HepG2 (cell line): ENCODE data around the gene PPIA. TPM values are rescaled to one million over a fixed set of nuclear protein-coding genes. Genes with fewer than 3 reads are reported as not detected.

Source experiments
- CEBPB ChIP-seq: IDR thresholded peaks from 2 replicates; pipeline ENCODE4 v1.6.1; 2011; ENCODE audit warnings: low read depth, low read length, improper control_type of control experiment, borderline replicate concordance
- CHCHD3 ChIP-seq: sonication (generic); formaldehyde crosslinking; IDR thresholded peaks from 2 replicates; pipeline ENCODE4 v1.8.0; 2022; ENCODE audit warnings: mild to moderate bottlenecking, missing genetic modification reagents, moderate library complexity
- ELF3 ChIP-seq: IDR thresholded peaks from 2 replicates; pipeline ENCODE4 v1.6.1; 2016; ENCODE audit warnings: missing genetic modification reagents, missing compliant biosample characterization
- GFI1 ChIP-seq: sonication (generic); formaldehyde crosslinking; IDR thresholded peaks from 2 replicates; pipeline ENCODE4 v1.5.0; 2020; ENCODE audit warnings: missing genetic modification reagents, mild to moderate bottlenecking, borderline replicate concordance
- HNRNPK ChIP-seq: fragments of 200-400 bp; formaldehyde crosslinking; IDR thresholded peaks from 2 replicates; pipeline ENCODE4 v1.6.1; 2018; ENCODE audit warnings: low read length, low read depth, moderate library complexity, mild to moderate bottlenecking; ENCODE audit not compliant: poor library complexity, severe bottlenecking
- HOXA3 ChIP-seq: sonication (generic); formaldehyde crosslinking; IDR thresholded peaks from 2 replicates; pipeline ENCODE4 v1.5.0; 2020; ENCODE audit warnings: missing genetic modification reagents
- KLF16 ChIP-seq, 2 experiments: sonication (generic) in 1 of 2; formaldehyde crosslinking in 1 of 2; IDR thresholded peaks; 2 replicates each; pipeline versions ENCODE4 v1.6.1 to v1.8.0; 2016 to 2023; ENCODE audit warnings: missing genetic modification reagents in 2 of 2, missing compliant biosample characterization in 1 of 2
- MATR3 ChIP-seq: sonication (generic); formaldehyde crosslinking; IDR thresholded peaks from 2 replicates; pipeline ENCODE4 v1.4.0; 2020; ENCODE audit warnings: missing genetic modification reagents
- MYPOP ChIP-seq: sonication (generic); formaldehyde crosslinking; IDR thresholded peaks from 2 replicates; pipeline ENCODE4 v1.8.1; 2023; ENCODE audit warnings: mild to moderate bottlenecking, moderate library complexity, missing genetic modification reagents
- NFYC ChIP-seq: IDR thresholded peaks from 2 replicates; pipeline ENCODE4 v1.6.1; 2016; ENCODE audit warnings: missing genetic modification reagents, missing compliant biosample characterization
- NR3C1 ChIP-seq: sonication (generic); formaldehyde crosslinking; IDR thresholded peaks from 2 replicates; pipeline ENCODE4 v1.4.0; 2020; ENCODE audit warnings: missing genetic modification reagents
- REPIN1 ChIP-seq: sonication (generic); formaldehyde crosslinking; IDR thresholded peaks from 2 replicates; pipeline ENCODE4 v1.8.0; 2022; ENCODE audit warnings: missing genetic modification reagents, low read depth, mild to moderate bottlenecking, borderline replicate concordance
- RORA ChIP-seq: sonication (generic); formaldehyde crosslinking; IDR thresholded peaks from 2 replicates; pipeline ENCODE4 v1.5.0; 2020; ENCODE audit warnings: mild to moderate bottlenecking, missing genetic modification reagents, moderate library complexity
- SALL1 ChIP-seq: sonication (generic); formaldehyde crosslinking; IDR thresholded peaks from 2 replicates; pipeline ENCODE4 v1.8.0; 2022; ENCODE audit warnings: mild to moderate bottlenecking, missing genetic modification reagents
- ZNF263 ChIP-seq: sonication (generic); formaldehyde crosslinking; IDR thresholded peaks from 2 replicates; pipeline ENCODE4 v1.4.0; 2020; ENCODE audit warnings: missing genetic modification reagents
- ZNF383 ChIP-seq: sonication (generic); formaldehyde crosslinking; IDR thresholded peaks from 2 replicates; pipeline ENCODE4 v1.4.0; 2020; ENCODE audit warnings: missing genetic modification reagents, mild to moderate bottlenecking, borderline replicate concordance
- ZNF569 ChIP-seq: sonication (generic); formaldehyde crosslinking; IDR thresholded peaks from 2 replicates; pipeline ENCODE4 v1.5.0; 2020; ENCODE audit warnings: mild to moderate bottlenecking, missing genetic modification reagents, moderate library complexity, borderline replicate concordance
- ZNF605 ChIP-seq: sonication (generic); formaldehyde crosslinking; IDR thresholded peaks from 2 replicates; pipeline ENCODE4 v1.8.0; 2022; ENCODE audit warnings: mild to moderate bottlenecking, missing genetic modification reagents
- polyA plus RNA-seq, 8 experiments: library from polyadenylated mRNA; depleted of rRNA in 3 of 8; stranded (reverse) in 7 of 8; unstranded in 1 of 8; fragments of >200 nt; fragmentation: Illumina TruSeq in 4 of 8; extraction: Trizol in 4 of 8; gene quantifications; 2 replicates each; pipeline versions ENCODE4 v1.2.1 to v1.2.3, GENCODE V29; 2011 to 2016; ENCODE audit warnings: low read depth in 4 of 8, missing spikeins in 1 of 8, mixed read lengths in 1 of 8; ENCODE audit not compliant: insufficient read depth in 1 of 8
- total RNA-seq, 5 experiments: library from RNA; depleted of rRNA; stranded (reverse); fragments of >200 nt; fragmentation: Illumina TruSeq; extraction: Trizol; gene quantifications; 2 replicates each; pipeline ENCODE4 v1.2.3, GENCODE V29; 2016; ENCODE audit warnings: low read depth in 1 of 5
- TF ChIP-seq, protein P1 (sequence below): sonication (generic); formaldehyde crosslinking; conservative IDR thresholded peaks from 2 replicates; pipeline ENCODE4 v1.4.0; 2020; ENCODE audit warnings: missing genetic modification reagents
- TF ChIP-seq, protein P2 (sequence below): sonication (generic); formaldehyde crosslinking; IDR thresholded peaks from 2 replicates; pipeline ENCODE4 v1.4.0; 2020; ENCODE audit warnings: missing genetic modification reagents
- TF ChIP-seq, protein P3 (sequence below): sonication (generic); formaldehyde crosslinking; conservative IDR thresholded peaks from 2 replicates; pipeline ENCODE4 v1.8.1; 2023; ENCODE audit warnings: missing genetic modification reagents
- TF ChIP-seq, protein P4 (sequence below): sonication (generic); formaldehyde crosslinking; IDR thresholded peaks from 2 replicates; pipeline ENCODE4 v1.5.0; 2020; ENCODE audit warnings: missing genetic modification reagents, mild to moderate bottlenecking, borderline replicate concordance

The PPIA gene
- total and polyA plus RNA-seq, 2 of the 13 experiments (the other 11 are each of a cell fraction or from before 2014, with no cell fraction given): 2,268 to 3,010 TPM

DNA sequence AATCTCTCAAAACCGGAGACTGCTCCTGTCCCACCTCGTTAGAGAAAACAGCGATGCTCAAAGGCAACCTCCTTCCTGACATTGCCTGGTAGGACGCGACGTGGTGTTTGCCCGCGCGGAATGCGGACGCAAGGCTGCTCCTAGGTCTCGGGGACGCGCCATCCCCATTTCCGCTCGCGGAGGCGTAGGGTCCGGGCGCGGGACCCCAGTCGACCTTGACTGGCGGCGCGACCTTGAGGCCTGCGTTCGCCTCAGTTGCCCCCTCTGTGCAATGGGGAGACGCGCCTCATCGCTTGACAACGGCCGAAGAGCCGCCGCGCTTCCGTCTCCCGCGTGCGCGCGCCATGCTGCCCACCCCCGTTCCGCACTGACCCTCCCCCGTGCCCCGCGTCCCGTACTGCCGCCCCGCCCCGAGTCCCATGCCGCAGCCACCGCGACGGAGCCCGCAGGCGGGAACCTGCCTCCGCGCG is 412 bp upstream of the PPIA start (continued):
- TF ChIP-seq GFI1: no peak
- peak; percentile 70 for TF ChIP-seq HOXA3 (CRISPR knock-in tag)
- no peak for TF ChIP-seq NFYC
- no peak for TF ChIP-seq NR3C1 (CRISPR knock-in tag)
- TF ChIP-seq, protein P1, sequence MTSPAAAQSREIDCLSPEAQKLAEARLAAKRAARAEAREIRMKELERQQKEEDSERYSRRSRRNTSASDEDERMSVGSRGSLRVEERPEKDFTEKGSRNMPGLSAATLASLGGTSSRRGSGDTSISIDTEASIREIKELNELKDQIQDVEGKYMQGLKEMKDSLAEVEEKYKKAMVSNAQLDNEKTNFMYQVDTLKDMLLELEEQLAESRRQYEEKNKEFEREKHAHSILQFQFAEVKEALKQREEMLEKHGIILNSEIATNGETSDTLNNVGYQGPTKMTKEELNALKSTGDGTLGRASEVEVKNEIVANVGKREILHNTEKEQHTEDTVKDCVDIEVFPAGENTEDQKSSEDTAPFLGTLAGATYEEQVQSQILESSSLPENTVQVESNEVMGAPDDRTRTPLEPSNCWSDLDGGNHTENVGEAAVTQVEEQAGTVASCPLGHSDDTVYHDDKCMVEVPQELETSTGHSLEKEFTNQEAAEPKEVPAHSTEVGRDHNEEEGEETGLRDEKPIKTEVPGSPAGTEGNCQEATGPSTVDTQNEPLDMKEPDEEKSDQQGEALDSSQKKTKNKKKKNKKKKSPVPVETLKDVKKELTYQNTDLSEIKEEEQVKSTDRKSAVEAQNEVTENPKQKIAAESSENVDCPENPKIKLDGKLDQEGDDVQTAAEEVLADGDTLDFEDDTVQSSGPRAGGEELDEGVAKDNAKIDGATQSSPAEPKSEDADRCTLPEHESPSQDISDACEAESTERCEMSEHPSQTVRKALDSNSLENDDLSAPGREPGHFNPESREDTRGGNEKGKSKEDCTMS (CRISPR knock-in tag): no peak
- TF ChIP-seq, protein P2, sequence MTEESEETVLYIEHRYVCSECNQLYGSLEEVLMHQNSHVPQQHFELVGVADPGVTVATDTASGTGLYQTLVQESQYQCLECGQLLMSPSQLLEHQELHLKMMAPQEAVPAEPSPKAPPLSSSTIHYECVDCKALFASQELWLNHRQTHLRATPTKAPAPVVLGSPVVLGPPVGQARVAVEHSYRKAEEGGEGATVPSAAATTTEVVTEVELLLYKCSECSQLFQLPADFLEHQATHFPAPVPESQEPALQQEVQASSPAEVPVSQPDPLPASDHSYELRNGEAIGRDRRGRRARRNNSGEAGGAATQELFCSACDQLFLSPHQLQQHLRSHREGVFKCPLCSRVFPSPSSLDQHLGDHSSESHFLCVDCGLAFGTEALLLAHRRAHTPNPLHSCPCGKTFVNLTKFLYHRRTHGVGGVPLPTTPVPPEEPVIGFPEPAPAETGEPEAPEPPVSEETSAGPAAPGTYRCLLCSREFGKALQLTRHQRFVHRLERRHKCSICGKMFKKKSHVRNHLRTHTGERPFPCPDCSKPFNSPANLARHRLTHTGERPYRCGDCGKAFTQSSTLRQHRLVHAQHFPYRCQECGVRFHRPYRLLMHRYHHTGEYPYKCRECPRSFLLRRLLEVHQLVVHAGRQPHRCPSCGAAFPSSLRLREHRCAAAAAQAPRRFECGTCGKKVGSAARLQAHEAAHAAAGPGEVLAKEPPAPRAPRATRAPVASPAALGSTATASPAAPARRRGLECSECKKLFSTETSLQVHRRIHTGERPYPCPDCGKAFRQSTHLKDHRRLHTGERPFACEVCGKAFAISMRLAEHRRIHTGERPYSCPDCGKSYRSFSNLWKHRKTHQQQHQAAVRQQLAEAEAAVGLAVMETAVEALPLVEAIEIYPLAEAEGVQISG (CRISPR knock-in tag): no peak
- TF ChIP-seq, protein P3, sequence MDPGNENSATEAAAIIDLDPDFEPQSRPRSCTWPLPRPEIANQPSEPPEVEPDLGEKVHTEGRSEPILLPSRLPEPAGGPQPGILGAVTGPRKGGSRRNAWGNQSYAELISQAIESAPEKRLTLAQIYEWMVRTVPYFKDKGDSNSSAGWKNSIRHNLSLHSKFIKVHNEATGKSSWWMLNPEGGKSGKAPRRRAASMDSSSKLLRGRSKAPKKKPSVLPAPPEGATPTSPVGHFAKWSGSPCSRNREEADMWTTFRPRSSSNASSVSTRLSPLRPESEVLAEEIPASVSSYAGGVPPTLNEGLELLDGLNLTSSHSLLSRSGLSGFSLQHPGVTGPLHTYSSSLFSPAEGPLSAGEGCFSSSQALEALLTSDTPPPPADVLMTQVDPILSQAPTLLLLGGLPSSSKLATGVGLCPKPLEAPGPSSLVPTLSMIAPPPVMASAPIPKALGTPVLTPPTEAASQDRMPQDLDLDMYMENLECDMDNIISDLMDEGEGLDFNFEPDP (CRISPR knock-in tag): no peak
- TF ChIP-seq ELF3: peak; percentile 13
- TF ChIP-seq, protein P4, sequence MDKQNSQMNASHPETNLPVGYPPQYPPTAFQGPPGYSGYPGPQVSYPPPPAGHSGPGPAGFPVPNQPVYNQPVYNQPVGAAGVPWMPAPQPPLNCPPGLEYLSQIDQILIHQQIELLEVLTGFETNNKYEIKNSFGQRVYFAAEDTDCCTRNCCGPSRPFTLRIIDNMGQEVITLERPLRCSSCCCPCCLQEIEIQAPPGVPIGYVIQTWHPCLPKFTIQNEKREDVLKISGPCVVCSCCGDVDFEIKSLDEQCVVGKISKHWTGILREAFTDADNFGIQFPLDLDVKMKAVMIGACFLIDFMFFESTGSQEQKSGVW (CRISPR knock-in tag): no peak
- TF ChIP-seq ZNF569 (CRISPR knock-in tag): no peak
- TF ChIP-seq MYPOP (CRISPR knock-in tag): no peak
- no peak for TF ChIP-seq HNRNPK
- no peak for TF ChIP-seq KLF16 (CRISPR knock-in tag; IDR thresholded peaks at IDR 0.05)
- peak; percentile 47; the same call in 1 of the 2 replicates for TF ChIP-seq REPIN1 (CRISPR knock-in tag)
- no peak for TF ChIP-seq ZNF263 (CRISPR knock-in tag)
- peak; percentile 71 for TF ChIP-seq SALL1
- TF ChIP-seq MATR3 (CRISPR knock-in tag): no peak
- TF ChIP-seq ZNF605 (CRISPR knock-in tag): no peak
- no peak for TF ChIP-seq RORA
- no peak for TF ChIP-seq CEBPB
- TF ChIP-seq ZNF383: no peak
- TF ChIP-seq CHCHD3 (CRISPR knock-in tag): no peak
